Hematopoietic multipotent progenitor cell treated with erythropoietin and hydrocortisone succinate and interleukin-3 and kit ligand, for 17 days (in vitro differentiated cells): Measurements from ENCODE around the gene NUAK1.

Experiments
- DNase-seq: peaks from one replicate; pipeline ENCODE4 v3.0.0-alpha.2; 2015; ENCODE audit warnings: low spot score

Gene NUAK1

GRCh38 chr12:106082216-106083175, 56.3 kb downstream of the NUAK1 start:
- no peak for DNase-seq

GRCh38 chr12:106081606-106082005, 57.1 kb downstream of the NUAK1 start:
- DNase-seq: no peak

GRCh38 chr12:106080791-106081170, 58.0 kb downstream of the NUAK1 start:
- DNase-seq: no peak

- DNase-seq: no peak
These were observed 58.5 kb downstream of the NUAK1 start for GRCh38 chr12:106080041-106080790.

- DNase-seq: no peak
These were observed 59.5 kb downstream of the NUAK1 start for GRCh38 chr12:106079148-106079738.

GRCh38 chr12:106078358-106079010, 60.3 kb downstream of the NUAK1 start:
- no peak for DNase-seq

GRCh38 chr12:106074706-106075392, 63.9 kb downstream of the NUAK1 start:
- no peak for DNase-seq

- DNase-seq: no peak
These were observed 64.4 kb downstream of the NUAK1 start for GRCh38 chr12:106074361-106074705.

GRCh38 chr12:106073179-106073578, 65.6 kb downstream of the NUAK1 start:
- no peak for DNase-seq

- DNase-seq: no peak
These were observed 66.0 kb downstream of the NUAK1 start for GRCh38 chr12:106072751-106073150.

GRCh38 chr12:106071686-106072085, 67.1 kb downstream of the NUAK1 start:
- no peak for DNase-seq

- no peak for DNase-seq
These were observed 68.1 kb downstream of the NUAK1 start for GRCh38 chr12:106070611-106071010.

- DNase-seq: no peak
These were observed 68.6 kb downstream of the NUAK1 start for GRCh38 chr12:106070147-106070546.

GRCh38 chr12:106068296-106068695, 70.5 kb downstream of the NUAK1 start:
- no peak for DNase-seq

GRCh38 chr12:106067606-106068205, 71.0 kb downstream of the NUAK1 start:
- DNase-seq: no peak

- DNase-seq: no peak
These were observed 71.9 kb downstream of the NUAK1 start for GRCh38 chr12:106066726-106067325.

GRCh38 chr12:106066051-106066705, 72.6 kb downstream of the NUAK1 start:
- DNase-seq: no peak

GRCh38 chr12:106065506-106065905, 73.2 kb downstream of the NUAK1 start:
- no peak for DNase-seq

GRCh38 chr12:106064721-106065021, 74.1 kb downstream of the NUAK1 start:
- DNase-seq: no peak
